Sigmoid colon (tissue), 7 donors: ENCODE measurements around the gene MEF2D. TPM values are rescaled to one million over a fixed set of nuclear protein-coding genes. Genes with fewer than 3 reads are reported as not detected.

ENCODE experiments used
- DNase-seq: peaks from one replicate; pipeline ENCODE4 v3.0.0-alpha.2; 2019
- H3K27ac ChIP-seq, 4 donors: fragments of 200-600 bp; sonication (generic); one replicate each; pipeline ENCODE4 v1.5.1; 2016 to 2019; ENCODE audit warnings: mild to moderate bottlenecking in 1 of 4
- H3K27me3 ChIP-seq, 3 donors: fragments of 200-600 bp; sonication (generic); one replicate each; pipeline ENCODE4 v1.5.1; 2019; ENCODE audit warnings: mild to moderate bottlenecking in 1 of 3
- H3K36me3 ChIP-seq, 4 donors: fragments of 200-600 bp; sonication (generic); one replicate each; pipeline ENCODE4 v1.5.1; 2016 to 2019
- H3K4me1 ChIP-seq, 4 donors: fragments of 200-600 bp; sonication (generic); one replicate each; pipeline ENCODE4 v1.5.1; 2017 to 2019
- H3K4me3 ChIP-seq, 4 donors: fragments of 200-600 bp; sonication (generic); one replicate each; pipeline ENCODE4 v1.5.1; 2017 to 2019; ENCODE audit warnings: mild to moderate bottlenecking in 2 of 4, moderate library complexity in 1 of 4
- H3K9me3 ChIP-seq, 4 donors: fragments of 200-600 bp in 3 of 4; sonication (generic) in 3 of 4; one replicate each; pipeline versions ENCODE4 v1.5.1 to v1.6.1; 2013 to 2019
- CTCF ChIP-seq, 4 experiments: fragments of 450-650 bp in 3 of 4; fragments of 200-600 bp in 1 of 4; IDR thresholded peaks; one replicate each; pipeline ENCODE4 v1.5.1; 2016 to 2019; ENCODE audit warnings: antibody characterized with exemption in 4 of 4, mild to moderate bottlenecking in 3 of 4, moderate library complexity in 2 of 4
- EP300 ChIP-seq, 4 donors: sonication (generic); formaldehyde crosslinking; IDR thresholded peaks; one replicate each; pipeline ENCODE4 v1.6.1; 2017; ENCODE audit warnings: antibody characterized with exemption in 4 of 4
- POLR2A ChIP-seq, 2 donors: fragments of 450-650 bp; IDR thresholded peaks; one replicate each; pipeline ENCODE4 v1.6.1; 2016; ENCODE audit warnings: antibody characterized with exemption in 2 of 2, mild to moderate bottlenecking in 2 of 2, moderate library complexity in 2 of 2
- POLR2AphosphoS5 ChIP-seq, 4 donors: sonication (generic); formaldehyde crosslinking; IDR thresholded peaks; one replicate each; pipeline ENCODE4 v1.6.1; 2017; ENCODE audit warnings: antibody characterized with exemption in 4 of 4
- WGBS, 2 donors: extraction: QIAGEN DNeasy Blood & Tissue Kit; methylation state at CpG; one replicate each; pipeline ENCODE4 v1.1.7; 2013; 5-methylcytosine and 5-hydroxymethylcytosine counted together
- intact Hi-C: fragments of 100-400 bp; cut with DNase I; formaldehyde crosslinking; loops from one replicate; pipeline ENCODE4 v1.15.1; 2023
- polyA plus RNA-seq, 3 donors: library from polyadenylated mRNA; stranded (reverse); fragments of 200-250 nt; gene quantifications; one replicate each; pipeline ENCODE4 v1.2.3, GENCODE V29; 2013
- total RNA-seq, 4 donors: library from RNA; depleted of rRNA; stranded (reverse); fragments of >200 nt; gene quantifications; one replicate each; pipeline ENCODE4 v1.1.0, GENCODE V29; 2016
- donor health status: healthy with polysubstance abuse.
- donor health status: Bipolar disorder and iron deficiency.
- donor health status: healthy.

MEF2D gene
- total and polyA plus RNA-seq, 7 donors: 13.2 to 61.6 (median 39.8) TPM

DNA sequence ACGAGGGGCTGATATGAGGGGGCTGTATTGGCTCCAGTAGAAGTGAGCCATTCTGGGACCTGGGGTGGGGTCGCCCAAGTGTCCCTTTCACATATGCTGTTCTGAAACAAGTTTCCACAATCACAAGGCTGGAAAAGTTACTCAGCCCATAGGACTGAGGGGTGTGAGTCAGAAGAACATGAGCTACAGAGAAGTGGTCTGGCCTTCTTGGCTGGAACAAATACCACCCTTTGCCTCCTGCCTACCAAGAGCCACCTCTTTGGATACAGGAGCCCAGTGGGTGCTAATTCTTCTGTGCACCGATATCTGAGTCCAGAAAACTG is 42.4 kb downstream of the MEF2D start:
- Histone ChIP-seq H3K27me3 (no peaks in the 10 kb centered on the region), H3K27ac (peak overlapping the region; percentile 94 to 100 (median 99)), H3K4me1 (peaks cover 3 to 28% (median 23%) of the 10 kb centered on the region in 4 donors), H3K9me3 (no peaks in the 10 kb centered on the region), H3K36me3 (no peaks in the 10 kb centered on the region), H3K4me3 (no peak overlapping the region)
- intact Hi-C loops: loop anchor here (1.0 to 5.0 kb wide), 3 partner anchors 17 to 336 kb away; no protein-coding TSS in a partner anchor
- DNase-seq: no peak
- peak in 1 of 4 donors; percentile 62 for TF ChIP-seq POLR2AphosphoS5 (IDR thresholded peaks at IDR 0.05)
- TF ChIP-seq POLR2A (IDR thresholded peaks at IDR 0.05): no peak
- peak in 1 of 4 donors; percentile 87 for TF ChIP-seq EP300 (IDR thresholded peaks at IDR 0.05)
- WGBS, 2 donors: 64 to 65% methylated on average over 3 of the region's 3 CpGs

GRCh38 chr1:156456625-156457465 is 43.7 kb downstream of the MEF2D start:
- peak overlapping the region; percentile 40 to 63 (median 55) for H3K4me3 ChIP-seq
- no peaks in the 10 kb centered on the region for H3K36me3 ChIP-seq
- TF ChIP-seq CTCF (IDR thresholded peaks at IDR 0.05) (no peak), POLR2A (IDR thresholded peaks at IDR 0.05) (peak; percentile 87 to 91), EP300 (IDR thresholded peaks at IDR 0.05) (peak in 3 of 4 donors; percentile 96 to 100 (median 98)), POLR2AphosphoS5 (IDR thresholded peaks at IDR 0.05) (peak; percentile 94 to 98 (median 95))
- WGBS, 2 donors: 0% methylated on average over 59 of the region's 59 CpGs
- intact Hi-C loops: loop anchor here (1.0 to 5.0 kb wide), 5 partner anchors 43 to 335 kb away; partner anchors contain the start of genes GPATCH4 and MEF2D
- DNase-seq: peak; percentile 100
- H3K4me1 ChIP-seq: peaks cover 3 to 26% (median 22%) of the 10 kb centered on the region in 4 donors
- peak overlapping the region; percentile 94 to 100 (median 99) for H3K27ac ChIP-seq
- no peaks in the 10 kb centered on the region for H3K27me3 ChIP-seq
- H3K9me3 ChIP-seq: no peaks in the 10 kb centered on the region

- H3K4me1 ChIP-seq: peaks cover 3 to 26% (median 22%) of the 10 kb centered on the region in 4 donors
- no peak for DNase-seq
- no peaks in the 10 kb centered on the region for H3K27me3 ChIP-seq
- H3K27ac ChIP-seq: no peak overlapping the region
- no peaks in the 10 kb centered on the region for H3K9me3 ChIP-seq
- intact Hi-C loops: loop anchor here (5.0 kb wide), 2 partner anchors 202 to 333 kb away; no protein-coding TSS in a partner anchor
- no peak overlapping the region for H3K4me3 ChIP-seq
- 60 to 86% methylated on average over 7 of the region's 7 CpGs for WGBS, 2 donors
- TF ChIP-seq CTCF (IDR thresholded peaks at IDR 0.05) (no peak), POLR2A (IDR thresholded peaks at IDR 0.05) (no peak), POLR2AphosphoS5 (IDR thresholded peaks at IDR 0.05) (no peak), EP300 (IDR thresholded peaks at IDR 0.05) (no peak)
- no peaks in the 10 kb centered on the region for H3K36me3 ChIP-seq
These were observed 45.2 kb downstream of the MEF2D start for GRCh38 chr1:156455362-156455761.

DNA sequence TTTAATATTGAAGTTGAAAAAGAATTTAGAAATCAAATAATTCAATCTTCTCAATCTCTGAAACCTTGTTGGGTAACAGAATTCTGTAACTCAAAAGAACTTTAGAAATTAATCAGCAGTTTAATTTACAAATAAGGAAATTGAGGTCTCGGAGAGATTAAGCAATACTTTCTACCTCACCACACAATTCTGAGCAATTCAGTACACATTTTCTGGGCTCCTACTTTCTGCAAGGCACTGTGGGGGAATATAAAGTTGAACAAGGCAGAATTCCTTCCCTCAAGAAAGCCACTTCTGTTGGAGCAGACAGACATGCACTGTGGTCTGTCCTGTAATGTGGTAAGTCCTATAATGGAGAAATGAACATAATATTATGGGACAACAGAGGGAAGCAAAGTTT is 47.7 kb downstream of the MEF2D start:
- H3K9me3 ChIP-seq: no peaks in the 10 kb centered on the region
- no peak overlapping the region for H3K27ac ChIP-seq
- DNase-seq: no peak
- H3K4me1 ChIP-seq: peaks cover 3 to 20% (median 16%) of the 10 kb centered on the region in 4 donors
- H3K27me3 ChIP-seq: no peaks in the 10 kb centered on the region
- H3K36me3 ChIP-seq: no peaks in the 10 kb centered on the region
- no peak overlapping the region for H3K4me3 ChIP-seq
- TF ChIP-seq EP300 (IDR thresholded peaks at IDR 0.05): no peak
- TF ChIP-seq CTCF (IDR thresholded peaks at IDR 0.05): no peak
- TF ChIP-seq POLR2A (IDR thresholded peaks at IDR 0.05): no peak
- no peak for TF ChIP-seq POLR2AphosphoS5 (IDR thresholded peaks at IDR 0.05)
- intact Hi-C loops: no loop called here
- 76 to 82% methylated on average over 1 of the region's 1 CpG for WGBS, 2 donors

- WGBS, 2 donors: 46 to 72% methylated on average over 5 of the region's 5 CpGs
- intact Hi-C loops: no loop called here
These were observed 48.9 kb downstream of the MEF2D start for GRCh38 chr1:156451505-156452160.

More at GRCh38 chr1:156451505-156452160, 48.9 kb downstream of the MEF2D start:
- TF ChIP-seq CTCF (IDR thresholded peaks at IDR 0.05): no peak
- TF ChIP-seq POLR2AphosphoS5 (IDR thresholded peaks at IDR 0.05): no peak
- TF ChIP-seq EP300 (IDR thresholded peaks at IDR 0.05): no peak
- TF ChIP-seq POLR2A (IDR thresholded peaks at IDR 0.05): no peak
- H3K9me3 ChIP-seq: no peaks in the 10 kb centered on the region
- peaks cover 0 to 14% (median 10%) of the 10 kb centered on the region in 4 donors for H3K4me1 ChIP-seq
- H3K27ac ChIP-seq: no peak overlapping the region
- H3K27me3 ChIP-seq: no peaks in the 10 kb centered on the region
- no peak for DNase-seq
- no peak overlapping the region for H3K4me3 ChIP-seq
- H3K36me3 ChIP-seq: no peaks in the 10 kb centered on the region
